OCI-LY3 (cell line): ENCODE results near the gene WNT9B.
"Not testable (repeated sequence)": the region's sequence is repeated elsewhere in the genome, so short reads cannot be mapped to it uniquely, and the experiment has no call there.

Experiments
- H2AFZ ChIP-seq: fragments of 200-600, 300-600 bp; shearing (Covaris generic); 2 replicates; pipeline ENCODE4 v1.6.0; 2014; ENCODE audit warnings: antibody characterized with exemption, low read depth, low read length
- H3K27ac ChIP-seq: fragments of 200-600, 300-600 bp; sonication (generic); 2 replicates; pipeline ENCODE4 v1.5.1; 2014; ENCODE audit warnings: mild to moderate bottlenecking, low read length, moderate library complexity, mixed read lengths
- H3K27me3 ChIP-seq: fragments of 200-600, 300-600 bp; sonication (generic); 2 replicates; pipeline ENCODE4 v1.6.1; 2014; ENCODE audit warnings: low read depth, low read length, mixed read lengths
- H3K36me3 ChIP-seq: fragments of 200-600, 300-600 bp; sonication (generic); replicated peaks from 2 replicates; pipeline ENCODE3; 2014; ENCODE audit warnings: low read depth, low read length, mixed read lengths
- H3K4me1 ChIP-seq: fragments of 300-600, 200-600 bp; sonication (generic); 2 replicates; pipeline ENCODE4 v1.6.1; 2014; ENCODE audit warnings: low read length, mixed read lengths
- H3K4me2 ChIP-seq: fragments of 200-600, 300-600 bp; sonication (generic); 2 replicates; pipeline ENCODE4 v1.6.1; 2014; ENCODE audit warnings: low read length, mixed read lengths
- H3K4me3 ChIP-seq: fragments of 300-600, 200-600 bp; sonication (generic); 2 replicates; pipeline ENCODE4 v1.5.1; 2014; ENCODE audit warnings: antibody characterized with exemption, mild to moderate bottlenecking, low read length, moderate library complexity
- H3K79me2 ChIP-seq: fragments of 300-600, 200-600 bp; shearing (Covaris generic); 2 replicates; pipeline ENCODE4 v1.6.1; 2014; ENCODE audit warnings: mild to moderate bottlenecking, low read length, mixed read lengths
- H3K9ac ChIP-seq: fragments of 300-600, 200-600 bp; shearing (Covaris generic); 2 replicates; pipeline ENCODE4 v1.6.0; 2014; ENCODE audit warnings: mild to moderate bottlenecking, low read length, moderate library complexity
- H3K9me3 ChIP-seq: fragments of 200-600, 300-600 bp; shearing (Covaris generic); 2 replicates; pipeline ENCODE4 v1.6.1; 2014; ENCODE audit warnings: low read length, mixed read lengths; ENCODE audit not compliant: insufficient read depth
- H4K20me1 ChIP-seq: fragments of 200-600, 300-600 bp; sonication (generic); 2 replicates; pipeline ENCODE4 v1.6.1; 2016; ENCODE audit warnings: low read length, mixed read lengths; ENCODE audit not compliant: insufficient read depth
- EZH2phosphoT487 ChIP-seq: fragments of 200-600 bp; shearing (Covaris generic); IDR thresholded peaks from 2 replicates; pipeline ENCODE4 v1.6.1; 2018; ENCODE audit warnings: antibody characterized with exemption, mixed run types, low read depth
- TF ChIP-seq, protein P1 (sequence below): fragments of 200-600, 300-600 bp; sonication (generic); IDR thresholded peaks from 2 replicates; pipeline ENCODE4 v1.5.1; 2014; ENCODE audit warnings: antibody characterized with exemption, low read length, low read depth

The WNT9B gene

DNA sequence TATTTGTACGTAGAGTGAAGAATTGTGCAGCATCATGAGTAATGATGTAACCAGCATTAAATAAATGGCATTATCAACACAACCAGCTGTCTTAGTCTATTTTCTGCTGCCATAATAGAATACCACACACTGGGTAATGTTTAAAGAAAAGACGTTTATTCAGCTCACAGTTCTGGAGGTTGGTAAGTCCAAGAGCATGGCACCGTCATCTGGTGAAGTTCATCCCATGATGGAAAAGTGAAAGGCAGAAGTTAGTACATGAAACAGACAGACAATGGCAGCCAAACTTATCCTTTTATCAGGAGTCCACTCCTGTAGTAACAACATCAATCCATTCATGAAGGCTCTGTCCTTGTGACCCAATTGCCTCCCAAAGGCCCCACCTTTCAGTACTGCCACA lies 65.2 kb downstream of the WNT9B start:
- H3K4me1 ChIP-seq, result no peaks in the 10 kb centered on the region
- H3K27ac ChIP-seq, result no peak overlapping the region
- H3K4me3 ChIP-seq, result no peak overlapping the region
- TF ChIP-seq, protein P1, sequence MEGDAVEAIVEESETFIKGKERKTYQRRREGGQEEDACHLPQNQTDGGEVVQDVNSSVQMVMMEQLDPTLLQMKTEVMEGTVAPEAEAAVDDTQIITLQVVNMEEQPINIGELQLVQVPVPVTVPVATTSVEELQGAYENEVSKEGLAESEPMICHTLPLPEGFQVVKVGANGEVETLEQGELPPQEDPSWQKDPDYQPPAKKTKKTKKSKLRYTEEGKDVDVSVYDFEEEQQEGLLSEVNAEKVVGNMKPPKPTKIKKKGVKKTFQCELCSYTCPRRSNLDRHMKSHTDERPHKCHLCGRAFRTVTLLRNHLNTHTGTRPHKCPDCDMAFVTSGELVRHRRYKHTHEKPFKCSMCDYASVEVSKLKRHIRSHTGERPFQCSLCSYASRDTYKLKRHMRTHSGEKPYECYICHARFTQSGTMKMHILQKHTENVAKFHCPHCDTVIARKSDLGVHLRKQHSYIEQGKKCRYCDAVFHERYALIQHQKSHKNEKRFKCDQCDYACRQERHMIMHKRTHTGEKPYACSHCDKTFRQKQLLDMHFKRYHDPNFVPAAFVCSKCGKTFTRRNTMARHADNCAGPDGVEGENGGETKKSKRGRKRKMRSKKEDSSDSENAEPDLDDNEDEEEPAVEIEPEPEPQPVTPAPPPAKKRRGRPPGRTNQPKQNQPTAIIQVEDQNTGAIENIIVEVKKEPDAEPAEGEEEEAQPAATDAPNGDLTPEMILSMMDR, result no peak
- TF ChIP-seq EZH2phosphoT487, result no peak
- H3K4me2 ChIP-seq, result no peak overlapping the region
- H3K79me2 ChIP-seq, result no peaks in the 10 kb centered on the region
- H3K27me3 ChIP-seq, result no peaks in the 10 kb centered on the region
- H3K9me3 ChIP-seq, result no peaks in the 10 kb centered on the region
- no peaks in the 10 kb centered on the region for H3K36me3 ChIP-seq
- no peak overlapping the region for H3K9ac ChIP-seq
- no peak overlapping the region for H2AFZ ChIP-seq
- H4K20me1 ChIP-seq, result no peaks in the 10 kb centered on the region

DNA sequence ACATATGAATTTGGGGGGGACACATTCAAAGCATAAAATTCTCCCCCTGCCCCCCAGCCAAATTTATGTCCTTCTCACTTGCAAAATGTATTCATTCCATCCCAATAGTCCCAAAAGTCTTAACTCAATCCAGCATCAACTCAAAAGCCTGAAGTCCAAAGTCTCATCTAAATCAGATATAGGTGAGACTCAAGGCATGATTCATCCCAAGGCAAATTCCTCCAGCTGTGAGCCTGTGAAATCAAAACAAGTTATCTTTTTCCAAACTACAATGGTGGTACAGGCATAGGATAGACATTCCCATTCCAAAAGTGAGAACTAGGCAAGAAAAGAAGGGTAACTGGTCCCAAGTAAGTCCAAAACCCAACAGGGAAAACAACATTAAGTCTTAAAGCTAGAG lies 65.7 kb downstream of the WNT9B start:
- H3K4me1 ChIP-seq, result no peaks in the 10 kb centered on the region
- H3K9me3 ChIP-seq, result no peaks in the 10 kb centered on the region
- H3K9ac ChIP-seq, result no peak overlapping the region
- H3K27ac ChIP-seq, result no peak overlapping the region
- H3K36me3 ChIP-seq, result no peaks in the 10 kb centered on the region
- H2AFZ ChIP-seq, result no peak overlapping the region
- no peak overlapping the region for H3K4me3 ChIP-seq
- no peaks in the 10 kb centered on the region for H4K20me1 ChIP-seq
- no peaks in the 10 kb centered on the region for H3K27me3 ChIP-seq
- H3K4me2 ChIP-seq, result no peak overlapping the region
- no peaks in the 10 kb centered on the region for H3K79me2 ChIP-seq
- TF ChIP-seq, protein P1, result no peak
- no peak for TF ChIP-seq EZH2phosphoT487

DNA sequence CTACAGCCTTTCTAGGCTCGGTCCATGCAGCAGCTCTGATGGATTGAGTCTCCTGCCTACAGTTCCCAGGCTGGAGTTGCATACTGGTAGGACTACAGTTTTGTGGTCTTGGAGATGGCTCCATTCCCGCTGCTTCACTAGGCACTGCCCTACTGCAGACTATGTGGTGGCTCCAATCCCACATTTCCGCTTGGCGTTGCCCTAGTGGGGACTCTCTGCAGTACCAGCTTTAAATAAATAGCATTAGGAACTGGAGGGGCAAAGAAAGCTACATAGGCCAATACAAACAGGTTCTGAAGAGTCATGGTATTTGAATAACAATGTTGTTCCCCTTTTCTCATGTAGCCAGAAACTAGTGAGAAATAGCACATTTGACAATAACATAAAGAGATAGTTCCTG lies 66.1 kb downstream of the WNT9B start:
- no peaks in the 10 kb centered on the region for H4K20me1 ChIP-seq
- H3K27ac ChIP-seq, result no peak overlapping the region
- TF ChIP-seq, protein P1, result no peak
- TF ChIP-seq EZH2phosphoT487, result no peak
- no peaks in the 10 kb centered on the region for H3K9me3 ChIP-seq
- no peaks in the 10 kb centered on the region for H3K4me1 ChIP-seq
- no peak overlapping the region for H3K4me2 ChIP-seq
- no peaks in the 10 kb centered on the region for H3K36me3 ChIP-seq
- no peaks in the 10 kb centered on the region for H3K79me2 ChIP-seq
- H3K27me3 ChIP-seq, result no peaks in the 10 kb centered on the region
- no peak overlapping the region for H3K9ac ChIP-seq
- H3K4me3 ChIP-seq, result no peak overlapping the region
- H2AFZ ChIP-seq, result no peak overlapping the region

DNA sequence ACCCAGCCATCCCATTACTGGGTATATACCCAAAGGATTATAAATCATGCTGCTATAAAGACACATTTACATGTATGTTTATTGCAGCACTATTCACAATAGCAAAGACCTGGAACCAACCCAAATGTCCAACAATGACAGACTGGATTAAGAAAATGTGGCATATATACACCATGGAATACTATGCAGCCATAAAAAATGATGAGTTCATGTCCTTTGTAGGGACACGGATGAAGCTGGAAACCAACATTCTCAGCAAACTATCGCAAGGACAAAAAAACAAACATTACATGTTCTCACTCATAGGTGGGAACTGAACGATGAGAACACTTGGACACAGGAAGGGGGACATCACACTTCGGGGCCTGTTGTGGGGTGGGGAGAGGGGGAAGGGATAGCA lies 70.6 kb downstream of the WNT9B start:
- Histone ChIP-seq H4K20me1 (peaks cover 29% of the 10 kb centered on the region), H3K4me3 (peak overlapping the region; percentile 98; the same call in 1 of the 2 replicates), H3K4me1 (peaks cover 10% of the 10 kb centered on the region), H3K79me2 (peaks cover 42% of the 10 kb centered on the region)
- not testable (repeated sequence) for H3K27ac ChIP-seq, H3K9ac ChIP-seq, H3K9me3 ChIP-seq, H3K27me3 ChIP-seq, H3K36me3 ChIP-seq, H2AFZ ChIP-seq, H3K4me2 ChIP-seq

DNA sequence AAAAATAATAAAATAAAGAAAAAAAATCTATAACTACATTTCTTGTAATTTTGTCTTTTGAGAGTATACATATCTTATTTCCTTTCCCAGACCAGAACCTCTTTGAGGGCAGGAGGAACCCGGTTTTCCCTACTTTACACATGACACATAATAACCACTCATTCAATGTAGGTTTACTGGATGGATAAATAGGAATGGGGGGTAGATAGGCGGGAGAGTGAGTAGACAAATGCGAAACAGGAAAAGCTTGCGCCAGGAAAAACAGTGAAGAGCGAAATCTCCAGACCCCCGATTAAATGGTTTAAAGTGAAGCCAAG lies 71.1 kb downstream of the WNT9B start:
- H3K9ac ChIP-seq, result peak overlapping the region; percentile 94
- peak overlapping the region; percentile 90 for H3K27ac ChIP-seq
- H3K36me3 ChIP-seq, result peaks cover 7% of the 10 kb centered on the region
- H3K27me3 ChIP-seq, result no peaks in the 10 kb centered on the region
- H3K4me2 ChIP-seq, result peak overlapping the region; percentile 84
- peak overlapping the region; percentile 98 for H3K4me3 ChIP-seq
- peak overlapping the region; percentile 93 for H2AFZ ChIP-seq
- peaks cover 34% of the 10 kb centered on the region for H4K20me1 ChIP-seq
- H3K9me3 ChIP-seq, result no peaks in the 10 kb centered on the region
- peaks cover 47% of the 10 kb centered on the region for H3K79me2 ChIP-seq
- peaks cover 10% of the 10 kb centered on the region for H3K4me1 ChIP-seq
- TF ChIP-seq EZH2phosphoT487, result no peak
- TF ChIP-seq, protein P1, result no peak
